ENCODE data around the gene KRT80. TPM values are rescaled to one million over a fixed set of nuclear protein-coding genes. Genes with fewer than 3 reads are reported as not detected.

The KRT80 gene
- total RNA-seq, 2 donors from 2014 or later = 0.07 to 0.09 TPM

- DNase-seq = peak; percentile 62
- H3K9ac ChIP-seq (ENCODE audit: extremely low read depth, low read length, poor library complexity, severe bottlenecking) = no peak overlapping the region
- H3K27ac Mint-ChIP-seq = no peak overlapping the region
- no peak overlapping the region for H3K27ac ChIP-seq (ENCODE audit: low read depth, low read length)
- no peaks in the 10 kb centered on the region for H3K27me3 Mint-ChIP-seq (ENCODE audit: insufficient read depth)
- no peak overlapping the region for H3K4me3 Mint-ChIP-seq
- no peaks in the 10 kb centered on the region for H3K4me1 ChIP-seq (ENCODE audit: control insufficient read depth, insufficient read depth, low read length)
- H3K9me3 ChIP-seq (ENCODE audit: control insufficient read depth, low read length) = no peaks in the 10 kb centered on the region
- no peaks in the 10 kb centered on the region for H3K9me3 Mint-ChIP-seq
- no peaks in the 10 kb centered on the region for H3K36me3 Mint-ChIP-seq (ENCODE audit: low read depth)
- H3K4me1 Mint-ChIP-seq = peaks cover 5% of the 10 kb centered on the region
- H3K27me3 ChIP-seq (ENCODE audit: control insufficient read depth, insufficient read depth, low read length, poor library complexity, severe bottlenecking) = no peaks in the 10 kb centered on the region
- no peak for TF ChIP-seq CTCF (conservative IDR thresholded peaks at IDR 0.05)
- H3K36me3 ChIP-seq (ENCODE audit: control insufficient read depth, insufficient read depth, low read length) = no peaks in the 10 kb centered on the region
- no peak overlapping the region for H3K4me3 ChIP-seq (ENCODE audit: low read length)
- 78 to 86% methylated on average over 6 of the region's 6 CpGs for WGBS, 2 experiments (ENCODE audit: insufficient coverage in 1 of 2, insufficient read length in 1 of 2)
These were observed 42.6 kb downstream of the KRT80 start for GRCh38 chr12:52149182-52149641.

DNA sequence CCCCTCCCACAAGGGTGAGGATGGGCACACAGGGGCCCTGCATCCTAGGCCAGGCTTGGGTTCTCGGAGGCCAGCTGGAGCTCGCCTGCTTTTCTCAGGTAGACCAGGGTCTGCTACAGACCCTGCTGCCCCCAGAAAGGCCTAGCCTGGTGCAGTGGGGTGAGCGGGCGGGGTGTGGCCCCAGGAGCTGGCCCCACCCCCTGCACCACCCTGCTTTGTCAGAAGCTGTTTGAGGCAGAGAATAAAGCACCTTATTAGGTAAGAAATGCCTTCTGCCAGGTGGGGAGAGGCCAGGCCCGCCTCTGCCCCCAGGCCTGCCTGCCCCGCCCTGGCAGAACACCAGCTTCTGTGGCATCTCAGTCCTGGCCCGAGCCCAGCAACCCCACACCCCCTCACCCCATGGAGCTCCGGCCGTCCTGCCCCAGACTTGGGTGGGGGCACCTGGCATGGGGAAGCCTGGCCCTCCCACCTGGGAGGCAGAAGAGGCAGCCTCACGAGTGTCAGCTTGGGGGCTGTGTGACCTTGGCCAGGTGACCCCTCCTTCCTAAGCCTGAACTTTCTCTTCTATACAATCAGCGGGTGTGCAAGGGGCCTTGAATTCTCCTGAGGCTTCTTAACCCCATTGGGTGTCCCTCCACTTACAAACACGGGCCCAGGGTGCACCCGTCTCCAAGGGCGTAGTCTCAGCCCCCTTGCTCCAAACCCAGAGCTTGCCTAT, 43.2 kb downstream of the KRT80 start:
- TF ChIP-seq CTCF (conservative IDR thresholded peaks at IDR 0.05) = no peak
- Mint-ChIP-seq H3K27me3 (ENCODE audit: insufficient read depth) (no peaks in the 10 kb centered on the region), H3K4me3 (no peak overlapping the region), H3K27ac (no peak overlapping the region), H3K36me3 (ENCODE audit: low read depth) (no peaks in the 10 kb centered on the region), H3K4me1 (peaks cover 5% of the 10 kb centered on the region), H3K9me3 (no peaks in the 10 kb centered on the region)
- Histone ChIP-seq H3K4me1 (ENCODE audit: control insufficient read depth, insufficient read depth, low read length) (no peaks in the 10 kb centered on the region), H3K4me3 (ENCODE audit: low read length) (no peak overlapping the region), H3K27me3 (ENCODE audit: control insufficient read depth, insufficient read depth, low read length, poor library complexity, severe bottlenecking) (no peaks in the 10 kb centered on the region), H3K27ac (ENCODE audit: low read depth, low read length) (no peak overlapping the region), H3K9ac (ENCODE audit: extremely low read depth, low read length, poor library complexity, severe bottlenecking) (no peak overlapping the region), H3K36me3 (ENCODE audit: control insufficient read depth, insufficient read depth, low read length) (no peaks in the 10 kb centered on the region), H3K9me3 (ENCODE audit: control insufficient read depth, low read length) (no peaks in the 10 kb centered on the region)
- DNase-seq = peak; percentile 85
- WGBS, 2 experiments (ENCODE audit: insufficient coverage in 1 of 2, insufficient read length in 1 of 2) = 93 to 95% methylated on average over 4 to 14 of the region's 14 CpGs

DNA sequence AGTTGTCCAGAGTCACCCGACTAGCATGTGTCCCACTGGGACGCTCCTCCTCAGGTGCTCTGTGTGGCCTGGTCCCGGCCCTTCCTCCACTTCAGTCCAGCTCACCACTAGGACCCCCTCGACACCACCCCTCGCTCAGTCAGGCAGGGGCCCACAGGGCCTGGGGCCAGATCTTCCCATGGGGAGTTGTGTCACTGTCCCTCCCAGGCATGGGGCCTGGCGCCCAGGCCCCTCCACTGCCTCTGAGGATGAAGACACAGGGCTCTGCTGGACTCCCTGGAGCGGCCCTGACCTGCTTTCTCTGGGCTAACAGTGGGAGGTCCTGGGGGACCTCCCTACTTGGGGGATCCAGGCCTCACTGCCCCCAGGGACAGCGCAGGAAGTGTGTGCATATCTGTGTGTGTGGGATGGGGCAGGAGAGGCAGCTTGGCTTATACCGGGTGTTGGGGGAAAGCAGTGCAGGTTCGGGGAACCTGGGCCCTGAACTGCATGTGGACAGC, 43.8 kb downstream of the KRT80 start:
- 94 to 96% methylated on average over 3 to 10 of the region's 10 CpGs for WGBS, 2 experiments (ENCODE audit: insufficient coverage in 1 of 2, insufficient read length in 1 of 2)
- DNase-seq = no peak
- H3K4me3 ChIP-seq (ENCODE audit: low read length) = no peak overlapping the region
- H3K27ac Mint-ChIP-seq = no peak overlapping the region
- no peaks in the 10 kb centered on the region for H3K4me1 ChIP-seq (ENCODE audit: control insufficient read depth, insufficient read depth, low read length)
- no peaks in the 10 kb centered on the region for H3K9me3 Mint-ChIP-seq
- no peaks in the 10 kb centered on the region for H3K27me3 ChIP-seq (ENCODE audit: control insufficient read depth, insufficient read depth, low read length, poor library complexity, severe bottlenecking)
- no peak overlapping the region for H3K9ac ChIP-seq (ENCODE audit: extremely low read depth, low read length, poor library complexity, severe bottlenecking)
- no peaks in the 10 kb centered on the region for H3K27me3 Mint-ChIP-seq (ENCODE audit: insufficient read depth)
- no peak overlapping the region for H3K27ac ChIP-seq (ENCODE audit: low read depth, low read length)
- no peaks in the 10 kb centered on the region for H3K36me3 Mint-ChIP-seq (ENCODE audit: low read depth)
- no peaks in the 10 kb centered on the region for H3K9me3 ChIP-seq (ENCODE audit: control insufficient read depth, low read length)
- peaks cover 5% of the 10 kb centered on the region for H3K4me1 Mint-ChIP-seq
- no peak for TF ChIP-seq CTCF (conservative IDR thresholded peaks at IDR 0.05)
- no peak overlapping the region for H3K4me3 Mint-ChIP-seq
- no peaks in the 10 kb centered on the region for H3K36me3 ChIP-seq (ENCODE audit: control insufficient read depth, insufficient read depth, low read length)

Measured in endodermal cell (in vitro differentiated cells).